ENCODE measurements around the gene TMEM184C. TPM values are rescaled to one million over a fixed set of nuclear protein-coding genes. Genes with fewer than 3 reads are reported as not detected.

The TMEM184C gene
- total and polyA plus RNA-seq, 2 donors = 8.2 to 14.4 TPM

DNA sequence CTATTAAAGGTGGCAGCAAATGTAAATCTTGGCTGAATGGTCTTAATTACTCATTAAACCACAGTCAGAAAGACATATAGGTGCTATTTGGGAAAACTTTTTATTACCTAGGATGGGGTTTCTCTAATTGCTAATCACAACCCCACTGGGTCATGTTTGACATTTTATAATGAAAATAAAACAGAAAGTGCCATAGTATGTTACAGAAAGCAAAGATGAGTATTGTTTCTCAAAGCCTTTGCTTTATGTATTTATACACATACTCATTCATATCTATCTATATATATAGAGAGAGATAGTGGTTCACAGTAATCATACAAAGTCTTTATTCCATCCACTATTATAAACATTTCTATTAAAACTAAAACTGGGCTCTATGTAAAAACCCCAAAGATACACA is 18.2 kb downstream of the TMEM184C start:
- no peak overlapping the region for H3K27ac ChIP-seq (ENCODE audit: low read depth in 1 of 2, low read length in 1 of 2)
- no peaks in the 10 kb centered on the region for H3K9me3 ChIP-seq (ENCODE audit: control insufficient read depth in 2 of 2, insufficient read depth in 1 of 2, low read length in 1 of 2)
- no peak for DNase-seq (ENCODE audit: low read depth in 6 of 9, low spot score in 9 of 9)
- H3K27me3 ChIP-seq (ENCODE audit: control insufficient read depth in 2 of 2, insufficient read depth in 1 of 2, low read length in 1 of 2) = no peaks in the 10 kb centered on the region
- no peaks in the 10 kb centered on the region for H3K4me1 ChIP-seq (ENCODE audit: control insufficient read depth in 2 of 2, insufficient read depth in 2 of 2, low read length in 2 of 2)
- no peak overlapping the region for H3K4me3 ChIP-seq (ENCODE audit: low read length in 2 of 2)
- peaks cover 13 to 42% of the 10 kb centered on the region in 2 donors for H3K36me3 ChIP-seq (ENCODE audit: control insufficient read depth in 2 of 2, insufficient read depth in 2 of 2, low read length in 1 of 2)

DNA sequence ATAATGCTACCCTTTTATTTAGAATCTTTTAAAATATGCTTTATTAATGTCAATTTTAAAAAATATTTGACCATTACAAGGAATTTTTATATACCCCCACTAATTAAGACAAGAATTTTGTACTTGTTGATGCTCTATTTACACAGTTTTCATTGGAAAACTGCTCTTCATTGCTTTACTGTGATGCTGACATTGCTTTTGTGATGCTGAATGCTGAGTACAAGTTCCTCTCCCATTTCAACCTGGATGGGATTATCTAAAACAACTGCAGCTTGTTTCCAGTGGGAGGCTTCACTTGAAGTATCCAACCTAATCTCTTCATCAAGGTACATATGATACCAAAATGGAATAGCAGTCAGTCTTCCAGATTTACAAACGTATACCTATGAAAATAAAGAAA is 21.2 kb downstream of the TMEM184C start:
- H3K27ac ChIP-seq (ENCODE audit: low read depth in 1 of 2, low read length in 1 of 2) = no peak overlapping the region
- no peaks in the 10 kb centered on the region for H3K9me3 ChIP-seq (ENCODE audit: control insufficient read depth in 2 of 2, insufficient read depth in 1 of 2, low read length in 1 of 2)
- no peaks in the 10 kb centered on the region for H3K27me3 ChIP-seq (ENCODE audit: control insufficient read depth in 2 of 2, insufficient read depth in 1 of 2, low read length in 1 of 2)
- 96% methylated on average over 1 of the region's 1 CpG for WGBS
- DNase-seq (ENCODE audit: low read depth in 6 of 9, low spot score in 9 of 9) = no peak
- no peaks in the 10 kb centered on the region for H3K4me1 ChIP-seq (ENCODE audit: control insufficient read depth in 2 of 2, insufficient read depth in 2 of 2, low read length in 2 of 2)
- no peak overlapping the region for H3K4me3 ChIP-seq (ENCODE audit: low read length in 2 of 2)
- peaks cover 20 to 47% of the 10 kb centered on the region in 2 donors for H3K36me3 ChIP-seq (ENCODE audit: control insufficient read depth in 2 of 2, insufficient read depth in 2 of 2, low read length in 1 of 2)

DNA sequence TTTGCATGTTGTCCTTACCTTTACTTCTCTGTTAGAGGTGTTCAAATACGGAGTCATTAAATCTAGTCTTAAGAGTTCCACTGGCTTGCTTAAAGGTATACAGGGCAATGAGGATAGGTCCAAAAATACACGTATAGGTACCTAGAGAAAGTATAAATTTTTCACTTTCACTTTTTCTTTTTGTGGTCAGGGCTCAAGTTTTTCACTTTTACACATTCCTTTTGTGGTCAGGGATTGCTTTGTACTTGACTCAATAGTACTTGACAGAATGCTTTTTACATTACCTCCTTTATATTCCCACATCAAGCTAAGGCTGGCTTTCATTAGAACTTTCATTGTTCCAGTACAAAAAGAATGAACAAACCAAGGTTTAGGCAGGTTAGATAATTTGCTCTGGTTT is 21.7 kb downstream of the TMEM184C start:
- Histone ChIP-seq H3K4me3 (ENCODE audit: low read length in 2 of 2) (no peak overlapping the region), H3K27me3 (ENCODE audit: control insufficient read depth in 2 of 2, insufficient read depth in 1 of 2, low read length in 1 of 2) (no peaks in the 10 kb centered on the region), H3K27ac (ENCODE audit: low read depth in 1 of 2, low read length in 1 of 2) (no peak overlapping the region), H3K36me3 (ENCODE audit: control insufficient read depth in 2 of 2, insufficient read depth in 2 of 2, low read length in 1 of 2) (peaks cover 18 to 44% of the 10 kb centered on the region in 2 donors), H3K9me3 (ENCODE audit: control insufficient read depth in 2 of 2, insufficient read depth in 1 of 2, low read length in 1 of 2) (no peaks in the 10 kb centered on the region), H3K4me1 (ENCODE audit: control insufficient read depth in 2 of 2, insufficient read depth in 2 of 2, low read length in 2 of 2) (no peaks in the 10 kb centered on the region)
- 55% methylated on average over 2 of the region's 2 CpGs for WGBS
- DNase-seq (ENCODE audit: low read depth in 6 of 9, low spot score in 9 of 9) = no peak

DNA sequence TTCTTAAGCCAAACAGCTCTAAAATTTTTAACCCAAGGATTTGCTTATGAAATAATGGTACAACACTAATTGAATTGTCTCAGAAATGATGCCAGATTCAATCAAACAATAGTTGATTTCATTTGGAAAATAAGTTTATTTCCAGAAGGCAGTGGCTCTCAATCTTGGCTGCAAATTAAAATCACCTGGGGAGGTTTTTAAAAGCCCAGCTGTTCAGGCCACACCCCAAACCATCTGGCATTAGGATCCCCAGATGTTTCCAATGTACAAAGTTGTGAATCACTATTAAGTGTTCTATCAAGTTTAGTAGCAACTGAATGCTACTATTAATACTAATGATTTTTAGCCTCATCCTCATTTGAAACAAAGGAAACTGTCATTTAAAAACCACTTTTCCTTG is 22.2 kb downstream of the TMEM184C start:
- Histone ChIP-seq H3K4me1 (ENCODE audit: control insufficient read depth in 2 of 2, insufficient read depth in 2 of 2, low read length in 2 of 2) (no peaks in the 10 kb centered on the region), H3K27me3 (ENCODE audit: control insufficient read depth in 2 of 2, insufficient read depth in 1 of 2, low read length in 1 of 2) (no peaks in the 10 kb centered on the region), H3K36me3 (ENCODE audit: control insufficient read depth in 2 of 2, insufficient read depth in 2 of 2, low read length in 1 of 2) (peaks cover 15 to 40% of the 10 kb centered on the region in 2 donors), H3K4me3 (ENCODE audit: low read length in 2 of 2) (no peak overlapping the region), H3K9me3 (ENCODE audit: control insufficient read depth in 2 of 2, insufficient read depth in 1 of 2, low read length in 1 of 2) (no peaks in the 10 kb centered on the region), H3K27ac (ENCODE audit: low read depth in 1 of 2, low read length in 1 of 2) (no peak overlapping the region)
- no peak for DNase-seq (ENCODE audit: low read depth in 6 of 9, low spot score in 9 of 9)

DNA sequence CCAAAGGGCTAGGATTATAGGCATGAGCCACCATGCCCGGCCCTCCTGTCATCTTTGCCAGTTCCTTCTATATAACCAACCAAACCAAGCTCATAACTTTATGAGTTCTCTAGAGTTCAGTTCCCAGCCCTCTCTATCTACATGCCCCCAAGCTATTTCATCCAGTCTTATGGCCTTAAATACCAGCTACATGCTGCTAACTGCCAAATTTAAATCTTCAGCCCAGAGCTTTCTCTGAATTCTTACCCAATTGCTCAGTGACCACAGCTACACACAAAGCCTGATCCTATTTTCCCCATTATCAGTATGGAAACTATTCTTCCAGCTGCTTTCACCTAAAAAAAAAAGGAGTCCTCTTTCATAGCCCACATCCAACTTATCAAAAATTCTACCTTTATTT is 23.1 kb downstream of the TMEM184C start:
- 98% methylated on average over 1 of the region's 1 CpG for WGBS

DNA sequence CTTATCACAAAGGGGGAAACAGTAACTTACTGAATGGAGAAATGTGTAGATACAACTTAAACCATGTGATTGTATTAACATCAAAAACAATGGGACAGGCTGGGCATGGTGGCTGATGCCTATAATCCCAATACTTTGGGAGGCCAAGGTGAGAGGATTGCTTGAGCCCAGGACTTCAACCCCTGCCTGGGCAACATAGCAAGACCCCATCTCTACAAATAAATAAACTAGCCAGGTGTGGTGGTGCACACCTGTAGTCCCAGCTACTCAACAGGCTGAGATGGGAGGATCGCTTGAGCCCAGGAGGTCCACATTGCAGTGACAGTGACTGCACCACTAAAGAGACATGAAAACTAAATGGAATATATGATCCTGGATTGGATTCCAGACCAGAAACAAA is 26.4 kb downstream of the TMEM184C start:
- no peak overlapping the region for H3K4me3 ChIP-seq (ENCODE audit: low read length in 2 of 2)
- no peak for DNase-seq (ENCODE audit: low read depth in 6 of 9, low spot score in 9 of 9)
- H3K27me3 ChIP-seq (ENCODE audit: control insufficient read depth in 2 of 2, insufficient read depth in 1 of 2, low read length in 1 of 2) = no peaks in the 10 kb centered on the region
- H3K9me3 ChIP-seq (ENCODE audit: control insufficient read depth in 2 of 2, insufficient read depth in 1 of 2, low read length in 1 of 2) = no peaks in the 10 kb centered on the region
- peaks cover 16 to 23% of the 10 kb centered on the region in 2 donors for H3K36me3 ChIP-seq (ENCODE audit: control insufficient read depth in 2 of 2, insufficient read depth in 2 of 2, low read length in 1 of 2)
- no peaks in the 10 kb centered on the region for H3K4me1 ChIP-seq (ENCODE audit: control insufficient read depth in 2 of 2, insufficient read depth in 2 of 2, low read length in 2 of 2)
- WGBS = 100% methylated on average over 1 of the region's 1 CpG
- no peak overlapping the region for H3K27ac ChIP-seq (ENCODE audit: low read depth in 1 of 2, low read length in 1 of 2)

More for the DNA sequence above, 23.1 kb downstream of the TMEM184C start:
- peaks cover 10 to 32% of the 10 kb centered on the region in 2 donors for H3K36me3 ChIP-seq (ENCODE audit: control insufficient read depth in 2 of 2, insufficient read depth in 2 of 2, low read length in 1 of 2)
- H3K4me1 ChIP-seq (ENCODE audit: control insufficient read depth in 2 of 2, insufficient read depth in 2 of 2, low read length in 2 of 2) = no peaks in the 10 kb centered on the region
- H3K4me3 ChIP-seq (ENCODE audit: low read length in 2 of 2) = no peak overlapping the region
- no peaks in the 10 kb centered on the region for H3K9me3 ChIP-seq (ENCODE audit: control insufficient read depth in 2 of 2, insufficient read depth in 1 of 2, low read length in 1 of 2)
- H3K27ac ChIP-seq (ENCODE audit: low read depth in 1 of 2, low read length in 1 of 2) = no peak overlapping the region
- H3K27me3 ChIP-seq (ENCODE audit: control insufficient read depth in 2 of 2, insufficient read depth in 1 of 2, low read length in 1 of 2) = no peaks in the 10 kb centered on the region
- no peak for DNase-seq (ENCODE audit: low read depth in 6 of 9, low spot score in 9 of 9)

DNA sequence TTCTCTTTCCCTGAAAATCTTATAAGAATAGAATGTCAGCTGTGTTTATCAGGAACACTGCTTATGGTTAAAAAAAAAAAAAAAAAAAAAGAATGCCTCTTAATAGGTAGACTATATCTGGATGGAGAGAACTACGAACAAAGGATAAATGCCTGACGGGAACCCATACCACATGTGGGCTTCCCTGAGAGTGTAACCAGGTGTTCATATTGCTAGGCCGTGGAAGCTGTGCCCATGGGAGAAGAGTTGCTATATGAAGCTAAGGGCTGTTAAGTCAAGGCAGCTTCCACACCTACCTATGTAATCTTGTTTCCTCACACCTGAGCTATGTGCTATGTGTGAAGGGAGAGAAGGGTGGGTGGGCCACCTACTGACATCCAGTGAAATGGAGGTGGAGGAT is 27.3 kb downstream of the TMEM184C start:
- Histone ChIP-seq H3K9me3 (ENCODE audit: control insufficient read depth in 2 of 2, insufficient read depth in 1 of 2, low read length in 1 of 2) (no peaks in the 10 kb centered on the region), H3K27ac (ENCODE audit: low read depth in 1 of 2, low read length in 1 of 2) (no peak overlapping the region), H3K4me3 (ENCODE audit: low read length in 2 of 2) (no peak overlapping the region), H3K27me3 (ENCODE audit: control insufficient read depth in 2 of 2, insufficient read depth in 1 of 2, low read length in 1 of 2) (no peaks in the 10 kb centered on the region), H3K36me3 (ENCODE audit: control insufficient read depth in 2 of 2, insufficient read depth in 2 of 2, low read length in 1 of 2) (peaks cover 18 to 26% of the 10 kb centered on the region in 2 donors), H3K4me1 (ENCODE audit: control insufficient read depth in 2 of 2, insufficient read depth in 2 of 2, low read length in 2 of 2) (no peaks in the 10 kb centered on the region)
- WGBS = 99% methylated on average over 3 of the region's 3 CpGs
- no peak for DNase-seq (ENCODE audit: low read depth in 6 of 9, low spot score in 9 of 9)

DNA sequence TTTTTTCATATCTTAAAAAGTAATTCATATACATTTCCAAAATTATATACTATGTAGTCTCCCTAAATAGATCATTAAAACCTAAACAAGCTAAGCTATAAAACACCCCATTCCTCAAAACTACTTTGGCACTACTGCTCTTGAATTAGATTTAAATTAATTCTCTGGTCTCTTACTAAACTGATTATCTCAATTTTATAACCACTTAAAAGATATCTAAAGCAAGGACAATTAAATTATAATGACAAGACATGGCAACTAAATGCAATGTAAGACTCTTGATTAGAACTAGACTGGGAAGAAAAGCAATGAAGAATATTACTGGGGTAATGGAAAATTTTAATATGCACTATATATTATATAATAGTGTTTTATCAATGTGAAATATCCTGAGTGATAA is 27.9 kb downstream of the TMEM184C start:
- H3K27me3 ChIP-seq (ENCODE audit: control insufficient read depth in 2 of 2, insufficient read depth in 1 of 2, low read length in 1 of 2) = no peaks in the 10 kb centered on the region
- DNase-seq (ENCODE audit: low read depth in 6 of 9, low spot score in 9 of 9) = no peak
- H3K4me1 ChIP-seq (ENCODE audit: control insufficient read depth in 2 of 2, insufficient read depth in 2 of 2, low read length in 2 of 2) = no peaks in the 10 kb centered on the region
- no peaks in the 10 kb centered on the region for H3K9me3 ChIP-seq (ENCODE audit: control insufficient read depth in 2 of 2, insufficient read depth in 1 of 2, low read length in 1 of 2)
- peaks cover 18 to 26% of the 10 kb centered on the region in 2 donors for H3K36me3 ChIP-seq (ENCODE audit: control insufficient read depth in 2 of 2, insufficient read depth in 2 of 2, low read length in 1 of 2)
- no peak overlapping the region for H3K27ac ChIP-seq (ENCODE audit: low read depth in 1 of 2, low read length in 1 of 2)
- no peak overlapping the region for H3K4me3 ChIP-seq (ENCODE audit: low read length in 2 of 2)

DNA sequence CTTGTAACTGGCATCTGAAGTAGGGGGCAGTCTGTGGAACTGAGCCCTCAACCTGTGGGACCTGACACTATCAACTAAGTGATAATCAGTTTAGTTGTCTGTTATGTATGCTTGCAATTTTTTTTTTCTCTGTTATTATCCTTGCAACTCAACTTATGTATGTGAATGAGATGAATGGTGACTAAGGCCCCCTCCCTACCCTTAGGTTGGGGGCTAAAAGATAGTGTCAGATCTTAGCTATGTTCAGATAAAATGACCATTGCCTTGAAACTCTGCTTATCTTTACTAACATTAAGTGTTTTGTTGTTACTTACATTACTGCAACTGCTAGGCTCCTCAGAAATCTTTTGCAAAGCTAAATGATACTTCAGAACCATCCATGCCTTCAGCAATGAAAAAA is 31.5 kb downstream of the TMEM184C start:
- no peaks in the 10 kb centered on the region for H3K9me3 ChIP-seq (ENCODE audit: control insufficient read depth in 2 of 2, insufficient read depth in 1 of 2, low read length in 1 of 2)
- no peak overlapping the region for H3K27ac ChIP-seq (ENCODE audit: low read depth in 1 of 2, low read length in 1 of 2)
- DNase-seq (ENCODE audit: low read depth in 6 of 9, low spot score in 9 of 9) = no peak
- H3K4me1 ChIP-seq (ENCODE audit: control insufficient read depth in 2 of 2, insufficient read depth in 2 of 2, low read length in 2 of 2) = no peaks in the 10 kb centered on the region
- no peaks in the 10 kb centered on the region for H3K27me3 ChIP-seq (ENCODE audit: control insufficient read depth in 2 of 2, insufficient read depth in 1 of 2, low read length in 1 of 2)
- no peak overlapping the region for H3K4me3 ChIP-seq (ENCODE audit: low read length in 2 of 2)
- H3K36me3 ChIP-seq (ENCODE audit: control insufficient read depth in 2 of 2, insufficient read depth in 2 of 2, low read length in 1 of 2) = peaks cover 8 to 18% of the 10 kb centered on the region in 2 donors

DNA sequence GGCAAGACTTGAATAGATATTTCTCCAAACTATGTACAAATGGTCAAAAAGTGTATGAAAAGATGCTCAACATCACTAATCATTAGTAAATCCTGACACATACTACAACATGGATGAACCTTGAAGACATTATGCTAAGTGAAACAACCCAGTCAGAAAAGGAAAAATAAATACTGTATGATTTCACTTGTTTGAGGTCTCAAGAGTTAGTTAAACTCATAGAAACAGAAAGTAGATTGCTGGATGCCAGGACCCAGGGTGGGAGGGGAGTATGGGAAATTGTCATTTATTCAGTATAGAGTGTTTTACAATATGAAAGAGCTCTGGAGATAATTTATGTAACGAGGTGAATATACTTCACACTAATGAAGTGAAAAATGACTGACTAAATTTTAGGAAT is 34.4 kb downstream of the TMEM184C start:
- WGBS = 100% methylated on average over 1 of the region's 1 CpG
- Histone ChIP-seq H3K27me3 (ENCODE audit: control insufficient read depth in 2 of 2, insufficient read depth in 1 of 2, low read length in 1 of 2) (no peaks in the 10 kb centered on the region), H3K9me3 (ENCODE audit: control insufficient read depth in 2 of 2, insufficient read depth in 1 of 2, low read length in 1 of 2) (no peaks in the 10 kb centered on the region), H3K36me3 (ENCODE audit: control insufficient read depth in 2 of 2, insufficient read depth in 2 of 2, low read length in 1 of 2) (peaks cover 15 to 40% of the 10 kb centered on the region in 2 donors), H3K27ac (ENCODE audit: low read depth in 1 of 2, low read length in 1 of 2) (no peak overlapping the region), H3K4me3 (ENCODE audit: low read length in 2 of 2) (no peak overlapping the region), H3K4me1 (ENCODE audit: control insufficient read depth in 2 of 2, insufficient read depth in 2 of 2, low read length in 2 of 2) (no peaks in the 10 kb centered on the region)
- no peak for DNase-seq (ENCODE audit: low read depth in 6 of 9, low spot score in 9 of 9)

All from thymus (tissue), 11 donors.